Measurements from ENCODE around the gene SIPA1.
"Not testable (repeated sequence)": the region's sequence is repeated elsewhere in the genome, so short reads cannot be mapped to it uniquely, and the experiment has no call there.

GRCh38 chr11:65683480-65683879, 45.6 kb downstream of the SIPA1 start:
- TF ChIP-seq CTCF (conservative IDR thresholded peaks at IDR 0.05 in 1 of 2, IDR thresholded peaks at IDR 0.05 in 1 of 2; ENCODE audit: extremely low read depth in 1 of 2, insufficient read depth in 1 of 2, low read depth in 1 of 2, low read length in 2 of 2); EZH2 (IDR thresholded peaks at IDR 0.05; ENCODE audit: borderline replicate concordance, low read length): not testable (repeated sequence)
